ENCODE data around the gene TMA16.

The TMA16 gene

DNA sequence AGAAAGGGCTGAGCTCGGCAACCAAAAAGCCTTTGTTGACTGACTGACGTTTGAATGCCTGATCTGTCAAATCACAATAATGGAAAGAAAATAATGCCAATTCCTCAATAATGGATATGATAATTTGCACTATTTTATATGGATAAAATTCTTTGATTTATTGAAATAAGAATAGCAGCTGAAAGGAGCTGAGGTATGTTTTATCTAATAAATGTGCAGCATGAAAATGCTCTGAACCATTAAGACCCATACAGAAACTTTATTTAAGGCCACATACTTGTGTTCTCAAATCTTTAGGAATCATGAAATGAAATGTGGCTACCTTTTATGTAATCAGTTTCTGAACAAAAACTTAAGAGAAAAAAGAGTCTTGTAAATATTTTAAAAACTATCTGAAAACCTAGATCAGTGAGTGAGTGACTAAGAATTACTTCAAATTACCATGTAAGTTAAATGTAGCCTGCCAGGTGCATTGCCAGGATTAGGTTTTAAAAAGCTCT is 69.8 kb downstream of the TMA16 start:
- H3K9me2 ChIP-seq (replicated peaks; ENCODE audit: control insufficient read depth, low read length), result no peaks in the 10 kb centered on the region
- no peaks in the 10 kb centered on the region for H3K79me2 ChIP-seq (ENCODE audit: control insufficient read depth, low read length)
- no peak overlapping the region for H3K4me3 ChIP-seq (ENCODE audit: low read length)
- TF ChIP-seq EZH2phosphoT487 (IDR thresholded peaks at IDR 0.05; ENCODE audit: borderline replicate concordance, low read length) (no peak), CTCF (IDR thresholded peaks at IDR 0.05; ENCODE audit: low read depth, low read length, poor library complexity, severe bottlenecking) (no peak)
- H3K36me3 ChIP-seq (ENCODE audit: control insufficient read depth, low read length), result peaks cover 4% of the 10 kb centered on the region; the same call in 1 of the 2 replicates
- no peak overlapping the region for H3K27ac ChIP-seq (ENCODE audit: low read depth, low read length)
- H4K20me1 ChIP-seq (ENCODE audit: control insufficient read depth, insufficient read depth, low read depth, low read length), result no peaks in the 10 kb centered on the region
- peaks cover 2% of the 10 kb centered on the region; the same call in 1 of the 2 replicates for H3F3A ChIP-seq (ENCODE audit: control insufficient read depth, insufficient read depth)
- H3K27me3 ChIP-seq (ENCODE audit: control insufficient read depth, low read length), result no peaks in the 10 kb centered on the region
- H3K9me3 ChIP-seq (ENCODE audit: control insufficient read depth, insufficient read depth, low read length), result 0 out of 2 replicates have a peak, but pooled peaks cover 2% of the 10 kb centered on the region
- no peak overlapping the region for H3K4me2 ChIP-seq (ENCODE audit: low read length)
- peaks cover 46% of the 10 kb centered on the region for H3K4me1 ChIP-seq (ENCODE audit: control insufficient read depth, low read length)

DNA sequence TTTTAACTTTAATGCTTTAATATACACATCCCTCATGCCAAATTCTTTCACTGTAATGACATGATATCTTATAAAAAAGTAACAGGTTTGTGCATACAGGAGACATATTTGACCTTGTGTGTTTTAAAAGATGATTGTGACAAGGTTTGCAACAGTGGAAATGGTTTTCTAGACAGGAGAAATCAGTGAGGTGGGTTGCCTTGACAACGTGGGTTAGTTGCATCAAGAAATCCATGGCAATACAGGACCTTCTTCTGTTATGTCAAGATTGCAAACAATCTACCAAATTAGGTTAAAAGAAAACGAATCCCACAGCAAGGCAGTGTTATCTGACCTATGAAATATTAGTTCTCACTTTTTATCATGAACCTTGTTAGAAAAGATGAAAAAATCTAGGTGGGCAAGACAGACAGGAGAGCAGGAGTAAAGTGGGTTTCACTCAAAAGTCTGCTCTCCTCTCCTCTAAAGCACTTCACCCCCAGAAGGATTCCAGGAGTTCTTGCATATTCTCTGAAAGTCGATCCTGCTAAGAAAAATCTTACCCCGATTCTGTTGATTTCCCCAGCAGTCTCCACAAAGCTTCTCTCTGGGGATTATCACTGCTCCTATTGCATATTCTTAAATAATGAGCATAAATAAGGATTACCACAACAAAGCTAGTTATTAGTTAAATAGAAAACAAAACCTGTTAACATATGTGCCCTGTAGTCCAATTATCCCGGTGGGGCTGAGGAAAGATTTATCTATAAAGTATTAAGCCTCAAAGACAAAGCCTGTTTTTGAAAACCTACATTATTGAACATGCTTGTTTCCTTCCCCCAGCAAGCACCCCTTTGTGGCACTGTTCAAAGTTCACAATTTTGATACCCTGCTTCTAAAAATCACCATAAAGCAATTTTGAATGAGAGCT is 71.0 kb downstream of the TMA16 start:
- no peak for TF ChIP-seq CTCF (IDR thresholded peaks at IDR 0.05; ENCODE audit: low read depth, low read length, poor library complexity, severe bottlenecking)
- no peak for TF ChIP-seq EZH2phosphoT487 (IDR thresholded peaks at IDR 0.05; ENCODE audit: borderline replicate concordance, low read length)
- no peak overlapping the region for H3K4me3 ChIP-seq (ENCODE audit: low read length)
- H3K9me3 ChIP-seq (ENCODE audit: control insufficient read depth, insufficient read depth, low read length), result no peaks in the 10 kb centered on the region

GRCh38 chr4:163566257-163566796 is 71.8 kb downstream of the TMA16 start:
- Histone ChIP-seq H3K27me3 (ENCODE audit: control insufficient read depth, low read length) (no peaks in the 10 kb centered on the region), H3K4me3 (ENCODE audit: low read length) (0 out of 2 replicates have a peak overlapping the region, but pooled peaks have one; percentile 11), H3K9me2 (replicated peaks; ENCODE audit: control insufficient read depth, low read length) (no peaks in the 10 kb centered on the region), H3F3A (ENCODE audit: control insufficient read depth, insufficient read depth) (no peaks in the 10 kb centered on the region), H3K27ac (ENCODE audit: low read depth, low read length) (no peak overlapping the region), H3K4me1 (ENCODE audit: control insufficient read depth, low read length) (peaks cover 42% of the 10 kb centered on the region), H4K20me1 (ENCODE audit: control insufficient read depth, insufficient read depth, low read depth, low read length) (no peaks in the 10 kb centered on the region), H3K4me2 (ENCODE audit: low read length) (peak overlapping the region; percentile 17; the same call in 1 of the 2 replicates), H3K9me3 (ENCODE audit: control insufficient read depth, insufficient read depth, low read length) (no peaks in the 10 kb centered on the region), H3K36me3 (ENCODE audit: control insufficient read depth, low read length) (0 out of 2 replicates have a peak, but pooled peaks cover 4% of the 10 kb centered on the region), H3K79me2 (ENCODE audit: control insufficient read depth, low read length) (no peaks in the 10 kb centered on the region)
- TF ChIP-seq CTCF (IDR thresholded peaks at IDR 0.05; ENCODE audit: low read depth, low read length, poor library complexity, severe bottlenecking) (no peak), EZH2phosphoT487 (IDR thresholded peaks at IDR 0.05; ENCODE audit: borderline replicate concordance, low read length) (no peak)

More for the DNA sequence above, 71.0 kb downstream of the TMA16 start:
- no peak overlapping the region for H3K27ac ChIP-seq (ENCODE audit: low read depth, low read length)
- H3K9me2 ChIP-seq (replicated peaks; ENCODE audit: control insufficient read depth, low read length), result no peaks in the 10 kb centered on the region
- H3K4me1 ChIP-seq (ENCODE audit: control insufficient read depth, low read length), result peaks cover 42% of the 10 kb centered on the region
- no peaks in the 10 kb centered on the region for H3F3A ChIP-seq (ENCODE audit: control insufficient read depth, insufficient read depth)
- H3K27me3 ChIP-seq (ENCODE audit: control insufficient read depth, low read length), result no peaks in the 10 kb centered on the region
- no peaks in the 10 kb centered on the region for H4K20me1 ChIP-seq (ENCODE audit: control insufficient read depth, insufficient read depth, low read depth, low read length)
- H3K4me2 ChIP-seq (ENCODE audit: low read length), result peak overlapping the region; percentile 17; the same call in 1 of the 2 replicates
- no peaks in the 10 kb centered on the region for H3K79me2 ChIP-seq (ENCODE audit: control insufficient read depth, low read length)
- peaks cover 4% of the 10 kb centered on the region; the same call in 1 of the 2 replicates for H3K36me3 ChIP-seq (ENCODE audit: control insufficient read depth, low read length)
